ENCODE measurements around the gene SSU72. TPM values are rescaled to one million over a fixed set of nuclear protein-coding genes. Genes with fewer than 3 reads are reported as not detected.

SSU72 gene
- total RNA-seq, 4 donors from 2014 or later: 78.7 to 134 (median 112) TPM

GRCh38 chr1:1594602-1595260 is 20.1 kb upstream of the SSU72 start:
- H3K27me3 ChIP-seq: peaks cover 0 to 45% (median 10%) of the 10 kb centered on the region in 4 donors
- no peak overlapping the region for H3K4me3 ChIP-seq
- peaks cover 14 to 26% (median 16%) of the 10 kb centered on the region in 4 donors for H3K4me1 ChIP-seq
- TF ChIP-seq POLR2A (IDR thresholded peaks at IDR 0.05; ENCODE audit: low read depth) (no peak), POLR2AphosphoS5 (IDR thresholded peaks at IDR 0.05) (no peak), EP300 (IDR thresholded peaks at IDR 0.05) (no peak), CTCF (IDR thresholded peaks at IDR 0.05) (no peak)
- DNase-seq (ENCODE audit: extremely low spot score): no peak
- H3K9me3 ChIP-seq: no peaks in the 10 kb centered on the region
- no peak overlapping the region for H3K27ac ChIP-seq (replicated peaks in 1 of 4)
- WGBS: 62% methylated on average over 10 of the region's 10 CpGs
- intact Hi-C loops (cut with DNase I): no loop called here
- H3K36me3 ChIP-seq: no peaks in the 10 kb centered on the region

- Histone ChIP-seq H3K9me3 (no peaks in the 10 kb centered on the region), H3K27me3 (peaks cover 0 to 44% (median 8%) of the 10 kb centered on the region in 4 donors), H3K4me3 (no peak overlapping the region), H3K36me3 (no peaks in the 10 kb centered on the region), H3K4me1 (peaks cover 9 to 20% (median 11%) of the 10 kb centered on the region in 4 donors), H3K27ac (replicated peaks in 1 of 4) (no peak overlapping the region)
- TF ChIP-seq CTCF (IDR thresholded peaks at IDR 0.05) (no peak), POLR2A (IDR thresholded peaks at IDR 0.05; ENCODE audit: low read depth) (no peak), EP300 (IDR thresholded peaks at IDR 0.05) (no peak), POLR2AphosphoS5 (IDR thresholded peaks at IDR 0.05) (no peak)
- DNase-seq (ENCODE audit: extremely low spot score): no peak
- 82% methylated on average over 13 of the region's 24 CpGs for WGBS
- intact Hi-C loops (cut with DNase I): no loop called here
Observed at GRCh38 chr1:1593834-1594601, 19.4 kb upstream of the SSU72 start.

- DNase-seq (ENCODE audit: extremely low spot score): no peak
- Histone ChIP-seq H3K36me3 (no peaks in the 10 kb centered on the region), H3K4me1 (no peaks in the 10 kb centered on the region), H3K4me3 (no peak overlapping the region), H3K9me3 (no peaks in the 10 kb centered on the region), H3K27me3 (peaks cover 0 to 42% (median 0%) of the 10 kb centered on the region in 4 donors), H3K27ac (replicated peaks in 1 of 4) (no peak overlapping the region)
- TF ChIP-seq CTCF (IDR thresholded peaks at IDR 0.05) (no peak), EP300 (IDR thresholded peaks at IDR 0.05) (no peak), POLR2A (IDR thresholded peaks at IDR 0.05; ENCODE audit: low read depth) (no peak), POLR2AphosphoS5 (IDR thresholded peaks at IDR 0.05) (no peak)
- WGBS: 90% methylated on average over 11 of the region's 13 CpGs
- intact Hi-C loops (cut with DNase I): no loop called here
Observed at GRCh38 chr1:1591452-1591851, 16.8 kb upstream of the SSU72 start.

- WGBS: 83% methylated on average over 18 of the region's 23 CpGs
- DNase-seq (ENCODE audit: extremely low spot score): no peak
Observed at GRCh38 chr1:1583347-1584010, 8.8 kb upstream of the SSU72 start.

More at GRCh38 chr1:1583347-1584010, 8.8 kb upstream of the SSU72 start:
- Histone ChIP-seq H3K4me3 (no peak overlapping the region), H3K27me3 (peaks cover 0 to 52% (median 0%) of the 10 kb centered on the region in 4 donors), H3K4me1 (no peaks in the 10 kb centered on the region), H3K27ac (replicated peaks in 1 of 4) (no peak overlapping the region), H3K36me3 (no peaks in the 10 kb centered on the region), H3K9me3 (no peaks in the 10 kb centered on the region)
- intact Hi-C loops (cut with DNase I): no loop called here
- no peak for TF ChIP-seq POLR2AphosphoS5 (IDR thresholded peaks at IDR 0.05)
- no peak for TF ChIP-seq CTCF (IDR thresholded peaks at IDR 0.05)
- TF ChIP-seq POLR2A (IDR thresholded peaks at IDR 0.05; ENCODE audit: low read depth): no peak
- TF ChIP-seq EP300 (IDR thresholded peaks at IDR 0.05): no peak

All from esophagus muscularis mucosa (tissue), 4 donors.